SK-N-SH treated with all-trans-retinoic acid at 6 μM for 48 hours (cell line): Measurements from ENCODE around the gene TSHZ3.

Experiments used
- ESRRG ChIP-seq: fragments of 250-450 bp; sonication (Bioruptor Pico); IDR thresholded peaks from 2 replicates; pipeline ENCODE4 v1.6.1; 2021; ENCODE audit warnings: mild to moderate bottlenecking
- ZFP3 ChIP-seq: fragments of 250-450 bp; sonication (Bioruptor Pico); IDR thresholded peaks from 2 replicates; pipeline ENCODE4 v1.5.0; 2020; ENCODE audit warnings: mild to moderate bottlenecking, moderate library complexity
- TF ChIP-seq, protein P1 (sequence below): fragments of 250-450 bp; sonication (Bioruptor Pico); IDR thresholded peaks from 2 replicates; pipeline ENCODE4 v1.8.0; 2020; ENCODE audit warnings: mild to moderate bottlenecking, moderate library complexity, borderline replicate concordance
- TF ChIP-seq, protein P2 (sequence below): fragments of 250-450 bp; sonication (Bioruptor Pico); IDR thresholded peaks from 2 replicates; pipeline ENCODE4 v1.5.1; 2021; ENCODE audit warnings: mild to moderate bottlenecking, moderate library complexity

DNA sequence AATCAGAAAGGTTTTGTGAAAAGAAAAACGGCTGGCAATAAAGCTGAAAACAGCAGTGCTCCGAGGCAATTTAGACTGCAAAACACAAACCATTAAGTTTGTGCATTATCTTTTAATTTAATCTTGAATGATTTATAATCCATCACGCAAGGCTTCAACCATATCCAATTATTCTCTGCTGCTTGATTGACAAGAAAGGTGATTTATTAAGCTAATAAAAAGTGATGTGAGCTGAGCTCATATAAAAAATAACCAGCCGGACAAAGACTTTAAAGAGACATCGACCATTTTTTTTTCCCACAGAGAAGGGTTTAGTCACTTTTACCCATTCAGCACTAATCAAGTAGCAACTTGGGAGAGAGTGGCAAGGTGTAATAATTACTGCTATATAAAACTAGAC, 33.6 kb downstream of the TSHZ3 start:
- no peak for TF ChIP-seq ESRRG (CRISPR knock-in tag)
- TF ChIP-seq, protein P1, sequence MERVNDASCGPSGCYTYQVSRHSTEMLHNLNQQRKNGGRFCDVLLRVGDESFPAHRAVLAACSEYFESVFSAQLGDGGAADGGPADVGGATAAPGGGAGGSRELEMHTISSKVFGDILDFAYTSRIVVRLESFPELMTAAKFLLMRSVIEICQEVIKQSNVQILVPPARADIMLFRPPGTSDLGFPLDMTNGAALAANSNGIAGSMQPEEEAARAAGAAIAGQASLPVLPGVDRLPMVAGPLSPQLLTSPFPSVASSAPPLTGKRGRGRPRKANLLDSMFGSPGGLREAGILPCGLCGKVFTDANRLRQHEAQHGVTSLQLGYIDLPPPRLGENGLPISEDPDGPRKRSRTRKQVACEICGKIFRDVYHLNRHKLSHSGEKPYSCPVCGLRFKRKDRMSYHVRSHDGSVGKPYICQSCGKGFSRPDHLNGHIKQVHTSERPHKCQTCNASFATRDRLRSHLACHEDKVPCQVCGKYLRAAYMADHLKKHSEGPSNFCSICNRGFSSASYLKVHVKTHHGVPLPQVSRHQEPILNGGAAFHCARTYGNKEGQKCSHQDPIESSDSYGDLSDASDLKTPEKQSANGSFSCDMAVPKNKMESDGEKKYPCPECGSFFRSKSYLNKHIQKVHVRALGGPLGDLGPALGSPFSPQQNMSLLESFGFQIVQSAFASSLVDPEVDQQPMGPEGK (CRISPR knock-in tag), result no peak
- TF ChIP-seq, protein P2, sequence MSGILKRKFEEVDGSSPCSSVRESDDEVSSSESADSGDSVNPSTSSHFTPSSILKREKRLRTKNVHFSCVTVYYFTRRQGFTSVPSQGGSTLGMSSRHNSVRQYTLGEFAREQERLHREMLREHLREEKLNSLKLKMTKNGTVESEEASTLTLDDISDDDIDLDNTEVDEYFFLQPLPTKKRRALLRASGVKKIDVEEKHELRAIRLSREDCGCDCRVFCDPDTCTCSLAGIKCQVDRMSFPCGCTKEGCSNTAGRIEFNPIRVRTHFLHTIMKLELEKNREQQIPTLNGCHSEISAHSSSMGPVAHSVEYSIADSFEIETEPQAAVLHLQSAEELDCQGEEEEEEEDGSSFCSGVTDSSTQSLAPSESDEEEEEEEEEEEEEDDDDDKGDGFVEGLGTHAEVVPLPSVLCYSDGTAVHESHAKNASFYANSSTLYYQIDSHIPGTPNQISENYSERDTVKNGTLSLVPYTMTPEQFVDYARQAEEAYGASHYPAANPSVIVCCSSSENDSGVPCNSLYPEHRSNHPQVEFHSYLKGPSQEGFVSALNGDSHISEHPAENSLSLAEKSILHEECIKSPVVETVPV (CRISPR knock-in tag), result no peak
- TF ChIP-seq ZFP3, result no peak
